Measurements from ENCODE around the gene MYO5B.

DNA sequence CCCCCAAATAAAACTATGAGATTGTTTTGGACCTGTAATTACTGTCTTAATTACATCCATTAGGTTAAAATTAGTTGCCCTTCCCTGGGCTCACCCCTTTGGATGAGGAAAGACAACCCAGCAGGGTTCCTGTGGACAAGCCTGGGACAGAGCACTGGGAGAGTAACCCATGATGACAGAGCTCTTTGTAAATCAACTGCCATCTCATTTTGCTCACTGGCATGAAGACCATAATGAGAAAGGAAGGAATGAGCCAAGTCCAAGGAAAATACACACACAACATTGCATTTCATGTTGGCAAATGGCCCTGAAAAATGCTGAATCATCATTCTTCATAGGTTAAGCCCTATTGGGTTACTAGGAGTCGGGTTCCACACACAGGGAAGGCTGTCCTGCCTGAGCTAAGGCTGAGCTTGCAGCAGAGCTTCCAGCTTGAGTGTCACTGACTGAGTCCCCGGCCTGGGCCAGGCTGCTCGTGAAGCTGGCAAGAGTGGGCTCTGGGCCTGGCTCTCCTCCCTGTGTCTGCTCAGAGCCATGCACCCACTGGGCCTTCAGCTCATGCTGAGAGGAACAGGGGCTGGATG lies 287.5 kb downstream of the MYO5B start:
- TF ChIP-seq, protein P1, sequence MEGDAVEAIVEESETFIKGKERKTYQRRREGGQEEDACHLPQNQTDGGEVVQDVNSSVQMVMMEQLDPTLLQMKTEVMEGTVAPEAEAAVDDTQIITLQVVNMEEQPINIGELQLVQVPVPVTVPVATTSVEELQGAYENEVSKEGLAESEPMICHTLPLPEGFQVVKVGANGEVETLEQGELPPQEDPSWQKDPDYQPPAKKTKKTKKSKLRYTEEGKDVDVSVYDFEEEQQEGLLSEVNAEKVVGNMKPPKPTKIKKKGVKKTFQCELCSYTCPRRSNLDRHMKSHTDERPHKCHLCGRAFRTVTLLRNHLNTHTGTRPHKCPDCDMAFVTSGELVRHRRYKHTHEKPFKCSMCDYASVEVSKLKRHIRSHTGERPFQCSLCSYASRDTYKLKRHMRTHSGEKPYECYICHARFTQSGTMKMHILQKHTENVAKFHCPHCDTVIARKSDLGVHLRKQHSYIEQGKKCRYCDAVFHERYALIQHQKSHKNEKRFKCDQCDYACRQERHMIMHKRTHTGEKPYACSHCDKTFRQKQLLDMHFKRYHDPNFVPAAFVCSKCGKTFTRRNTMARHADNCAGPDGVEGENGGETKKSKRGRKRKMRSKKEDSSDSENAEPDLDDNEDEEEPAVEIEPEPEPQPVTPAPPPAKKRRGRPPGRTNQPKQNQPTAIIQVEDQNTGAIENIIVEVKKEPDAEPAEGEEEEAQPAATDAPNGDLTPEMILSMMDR (IDR thresholded peaks at IDR 0.05; ENCODE audit: poor library complexity), result no peak
- TF ChIP-seq EZH2 (IDR thresholded peaks at IDR 0.05; ENCODE audit: borderline replicate concordance) (no peak), EZH2phosphoT487 (IDR thresholded peaks at IDR 0.05; ENCODE audit: low read depth, severe bottlenecking, unreplicated experiment) (no peak)

All from hepatocyte (in vitro differentiated cells).